ENCODE data around the gene SOS1.

The SOS1 gene

DNA sequence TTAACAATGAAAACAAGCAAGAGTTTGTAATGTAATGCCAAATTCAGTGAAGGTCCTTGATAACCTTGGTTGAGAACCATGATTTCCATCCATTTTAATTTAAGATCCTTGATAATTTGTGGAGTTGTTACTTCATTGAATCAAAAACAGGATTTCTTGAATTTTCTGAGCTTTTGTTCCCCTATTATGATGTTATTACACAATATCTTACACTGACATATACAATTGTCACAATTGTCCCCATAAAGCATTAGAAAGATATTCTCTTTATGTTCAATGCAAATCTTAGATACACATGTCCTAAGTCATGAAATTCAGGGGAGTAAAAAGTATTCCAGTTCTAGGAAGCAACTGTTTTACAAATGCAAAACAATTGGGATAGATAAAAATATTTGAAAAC lies 147.6 kb downstream of the SOS1 start:
- Histone ChIP-seq H3K4me3 (ENCODE audit: low read length) (no peak overlapping the region), H3F3A (ENCODE audit: control insufficient read depth, insufficient read depth) (no peaks in the 10 kb centered on the region), H3K9me3 (ENCODE audit: control insufficient read depth, insufficient read depth, low read length) (no peaks in the 10 kb centered on the region)

DNA sequence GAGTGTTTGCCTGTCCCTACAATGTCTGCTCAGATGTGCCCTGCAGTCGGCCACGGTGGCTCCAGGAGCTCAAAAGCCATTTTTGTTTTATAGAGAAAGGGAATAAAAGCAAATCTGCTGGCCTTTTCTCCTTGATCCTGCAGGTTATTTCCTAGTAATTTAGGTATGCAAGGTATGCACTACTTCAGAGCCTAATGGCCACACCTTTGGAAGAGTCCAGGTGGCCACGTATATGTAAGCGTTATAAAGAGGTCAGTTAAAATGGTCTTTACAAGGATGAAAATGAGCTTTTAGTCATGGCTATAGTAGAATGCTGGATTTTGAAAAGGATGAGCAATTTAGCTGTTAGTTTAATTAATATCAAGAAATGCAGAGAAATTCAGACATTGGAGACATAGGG lies 149.5 kb downstream of the SOS1 start:
- Histone ChIP-seq H3K9me2 (replicated peaks; ENCODE audit: control insufficient read depth, low read length) (no peaks in the 10 kb centered on the region), H3F3A (ENCODE audit: control insufficient read depth, insufficient read depth) (no peaks in the 10 kb centered on the region), H3K27me3 (ENCODE audit: control insufficient read depth, low read length) (no peaks in the 10 kb centered on the region), H3K4me2 (ENCODE audit: low read length) (no peak overlapping the region), H3K79me2 (ENCODE audit: control insufficient read depth, low read length) (no peaks in the 10 kb centered on the region), H3K4me3 (ENCODE audit: low read length) (no peak overlapping the region), H3K9me3 (ENCODE audit: control insufficient read depth, insufficient read depth, low read length) (no peaks in the 10 kb centered on the region), H3K4me1 (ENCODE audit: control insufficient read depth, low read length) (no peaks in the 10 kb centered on the region), H3K27ac (ENCODE audit: low read depth, low read length) (no peak overlapping the region), H3K36me3 (ENCODE audit: control insufficient read depth, low read length) (no peaks in the 10 kb centered on the region), H4K20me1 (ENCODE audit: control insufficient read depth, insufficient read depth, low read depth, low read length) (no peaks in the 10 kb centered on the region)
- TF ChIP-seq EZH2phosphoT487 (IDR thresholded peaks at IDR 0.05; ENCODE audit: borderline replicate concordance, low read length): no peak
- TF ChIP-seq, protein P1, sequence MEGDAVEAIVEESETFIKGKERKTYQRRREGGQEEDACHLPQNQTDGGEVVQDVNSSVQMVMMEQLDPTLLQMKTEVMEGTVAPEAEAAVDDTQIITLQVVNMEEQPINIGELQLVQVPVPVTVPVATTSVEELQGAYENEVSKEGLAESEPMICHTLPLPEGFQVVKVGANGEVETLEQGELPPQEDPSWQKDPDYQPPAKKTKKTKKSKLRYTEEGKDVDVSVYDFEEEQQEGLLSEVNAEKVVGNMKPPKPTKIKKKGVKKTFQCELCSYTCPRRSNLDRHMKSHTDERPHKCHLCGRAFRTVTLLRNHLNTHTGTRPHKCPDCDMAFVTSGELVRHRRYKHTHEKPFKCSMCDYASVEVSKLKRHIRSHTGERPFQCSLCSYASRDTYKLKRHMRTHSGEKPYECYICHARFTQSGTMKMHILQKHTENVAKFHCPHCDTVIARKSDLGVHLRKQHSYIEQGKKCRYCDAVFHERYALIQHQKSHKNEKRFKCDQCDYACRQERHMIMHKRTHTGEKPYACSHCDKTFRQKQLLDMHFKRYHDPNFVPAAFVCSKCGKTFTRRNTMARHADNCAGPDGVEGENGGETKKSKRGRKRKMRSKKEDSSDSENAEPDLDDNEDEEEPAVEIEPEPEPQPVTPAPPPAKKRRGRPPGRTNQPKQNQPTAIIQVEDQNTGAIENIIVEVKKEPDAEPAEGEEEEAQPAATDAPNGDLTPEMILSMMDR (IDR thresholded peaks at IDR 0.05; ENCODE audit: low read depth, low read length, poor library complexity, severe bottlenecking): no peak

More for the DNA sequence above, 147.6 kb downstream of the SOS1 start:
- Histone ChIP-seq H3K9me2 (replicated peaks; ENCODE audit: control insufficient read depth, low read length) (no peaks in the 10 kb centered on the region), H4K20me1 (ENCODE audit: control insufficient read depth, insufficient read depth, low read depth, low read length) (no peaks in the 10 kb centered on the region), H3K27ac (ENCODE audit: low read depth, low read length) (no peak overlapping the region), H3K4me2 (ENCODE audit: low read length) (no peak overlapping the region), H3K27me3 (ENCODE audit: control insufficient read depth, low read length) (no peaks in the 10 kb centered on the region), H3K79me2 (ENCODE audit: control insufficient read depth, low read length) (no peaks in the 10 kb centered on the region), H3K36me3 (ENCODE audit: control insufficient read depth, low read length) (no peaks in the 10 kb centered on the region), H3K4me1 (ENCODE audit: control insufficient read depth, low read length) (no peaks in the 10 kb centered on the region)
- TF ChIP-seq EZH2phosphoT487 (IDR thresholded peaks at IDR 0.05; ENCODE audit: borderline replicate concordance, low read length): no peak
- TF ChIP-seq, protein P1 (IDR thresholded peaks at IDR 0.05; ENCODE audit: low read depth, low read length, poor library complexity, severe bottlenecking): no peak

DNA sequence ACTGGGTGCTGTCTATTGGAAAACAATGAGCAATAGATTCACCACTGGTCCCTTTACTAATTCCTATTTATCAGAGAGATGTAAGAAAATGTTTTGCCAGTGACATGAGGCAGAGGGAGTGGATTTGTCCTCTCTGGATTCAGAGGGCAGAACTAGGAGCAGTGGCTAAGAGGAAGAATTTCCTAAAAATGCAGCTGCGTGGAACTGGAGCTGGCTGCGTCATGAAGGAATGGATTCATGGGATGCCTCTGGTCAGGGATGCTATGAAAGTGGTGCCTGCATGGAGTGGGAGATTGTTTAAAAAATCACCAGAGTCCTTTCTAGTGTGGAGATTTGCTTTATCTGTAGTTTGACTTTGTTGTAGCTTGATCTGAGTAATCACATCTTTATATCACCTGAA lies 152.8 kb downstream of the SOS1 start:
- no peaks in the 10 kb centered on the region for H3F3A ChIP-seq (ENCODE audit: control insufficient read depth, insufficient read depth)
- no peaks in the 10 kb centered on the region for H3K36me3 ChIP-seq (ENCODE audit: control insufficient read depth, low read length)
- H3K4me3 ChIP-seq (ENCODE audit: low read length): no peak overlapping the region
- no peak overlapping the region for H3K4me2 ChIP-seq (ENCODE audit: low read length)
- TF ChIP-seq EZH2phosphoT487 (IDR thresholded peaks at IDR 0.05; ENCODE audit: borderline replicate concordance, low read length): no peak
- TF ChIP-seq, protein P1 (IDR thresholded peaks at IDR 0.05; ENCODE audit: low read depth, low read length, poor library complexity, severe bottlenecking): no peak
- H4K20me1 ChIP-seq (ENCODE audit: control insufficient read depth, insufficient read depth, low read depth, low read length): no peaks in the 10 kb centered on the region
- no peaks in the 10 kb centered on the region for H3K4me1 ChIP-seq (ENCODE audit: control insufficient read depth, low read length)
- H3K9me3 ChIP-seq (ENCODE audit: control insufficient read depth, insufficient read depth, low read length): no peaks in the 10 kb centered on the region
- H3K27me3 ChIP-seq (ENCODE audit: control insufficient read depth, low read length): no peaks in the 10 kb centered on the region
- H3K27ac ChIP-seq (ENCODE audit: low read depth, low read length): no peak overlapping the region
- H3K9me2 ChIP-seq (replicated peaks; ENCODE audit: control insufficient read depth, low read length): no peaks in the 10 kb centered on the region
- no peaks in the 10 kb centered on the region for H3K79me2 ChIP-seq (ENCODE audit: control insufficient read depth, low read length)

DNA sequence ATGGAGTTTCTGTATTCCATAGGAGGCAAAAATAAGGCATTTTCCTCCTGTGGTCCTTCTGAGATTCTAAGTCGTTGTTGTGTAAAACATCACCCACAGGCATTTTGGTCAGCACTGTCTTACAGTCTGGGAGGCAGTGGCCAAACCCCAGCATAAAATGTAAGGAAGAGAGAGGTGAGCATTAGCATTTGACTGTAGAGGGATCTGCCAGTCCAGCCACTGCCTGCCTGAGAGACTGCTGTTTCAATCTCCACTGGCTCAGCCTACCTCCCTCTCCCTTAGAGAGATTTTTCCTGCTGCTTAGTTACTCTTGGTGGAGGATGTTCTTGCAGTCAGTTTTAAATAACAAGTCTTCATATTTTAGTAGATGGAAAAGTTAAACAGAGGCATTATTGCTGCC lies 154.2 kb downstream of the SOS1 start:
- Histone ChIP-seq H3K9me3 (ENCODE audit: control insufficient read depth, insufficient read depth, low read length) (no peaks in the 10 kb centered on the region), H3K27ac (ENCODE audit: low read depth, low read length) (no peak overlapping the region), H3K4me1 (ENCODE audit: control insufficient read depth, low read length) (no peaks in the 10 kb centered on the region), H3K79me2 (ENCODE audit: control insufficient read depth, low read length) (no peaks in the 10 kb centered on the region), H3K36me3 (ENCODE audit: control insufficient read depth, low read length) (no peaks in the 10 kb centered on the region), H3K27me3 (ENCODE audit: control insufficient read depth, low read length) (no peaks in the 10 kb centered on the region), H4K20me1 (ENCODE audit: control insufficient read depth, insufficient read depth, low read depth, low read length) (no peaks in the 10 kb centered on the region), H3F3A (ENCODE audit: control insufficient read depth, insufficient read depth) (no peaks in the 10 kb centered on the region), H3K9me2 (replicated peaks; ENCODE audit: control insufficient read depth, low read length) (no peaks in the 10 kb centered on the region), H3K4me2 (ENCODE audit: low read length) (no peak overlapping the region), H3K4me3 (ENCODE audit: low read length) (no peak overlapping the region)
- TF ChIP-seq, protein P1 (IDR thresholded peaks at IDR 0.05; ENCODE audit: low read depth, low read length, poor library complexity, severe bottlenecking): no peak
- TF ChIP-seq EZH2phosphoT487 (IDR thresholded peaks at IDR 0.05; ENCODE audit: borderline replicate concordance, low read length): no peak
